Endodermal cell (in vitro differentiated cells): ENCODE results near the gene GRPEL2. TPM values are rescaled to one million over a fixed set of nuclear protein-coding genes. Genes with fewer than 3 reads are reported as not detected.

Source experiments
- DNase-seq: peaks from one replicate; pipeline ENCODE4 v3.0.0-alpha.2; 2017
- H3K27ac ChIP-seq: 2 replicates; pipeline ENCODE4 v1.5.1; 2013; ENCODE audit warnings: mild to moderate bottlenecking, low read depth, low read length, moderate library complexity
- H3K27me3 ChIP-seq: 2 replicates; pipeline ENCODE4 v1.6.1; 2013; ENCODE audit warnings: mild to moderate bottlenecking, low read length, moderate library complexity; ENCODE audit not compliant: insufficient read depth, control insufficient read depth, poor library complexity, severe bottlenecking
- H3K36me3 ChIP-seq: 2 replicates; pipeline ENCODE4 v1.7.0; 2013; ENCODE audit warnings: mild to moderate bottlenecking, low read length, moderate library complexity; ENCODE audit not compliant: control insufficient read depth, insufficient read depth
- H3K4me1 ChIP-seq: one replicate; pipeline ENCODE4 v1.7.0; 2013; ENCODE audit warnings: low read length; ENCODE audit not compliant: control insufficient read depth, insufficient read depth
- H3K4me3 ChIP-seq: 2 replicates; pipeline ENCODE4 v1.5.1; 2013; ENCODE audit warnings: mild to moderate bottlenecking, low read length, moderate library complexity
- H3K9ac ChIP-seq: 2 replicates; pipeline ENCODE4 v1.6.1; 2013; ENCODE audit warnings: mild to moderate bottlenecking, low read length, moderate library complexity; ENCODE audit not compliant: poor library complexity, severe bottlenecking; ENCODE audit errors: extremely low read depth
- H3K9me3 ChIP-seq: 2 replicates; pipeline ENCODE4 v1.6.1; 2013; ENCODE audit warnings: mild to moderate bottlenecking, low read length, moderate library complexity; ENCODE audit not compliant: control insufficient read depth
- H3K27ac Mint-ChIP-seq: 2 replicates; pipeline ENCODE4 v1.8.0; 2020; ENCODE audit warnings: mixed read lengths
- H3K27me3 Mint-ChIP-seq: 2 replicates; pipeline ENCODE4 v1.8.0; 2021; ENCODE audit warnings: mild to moderate bottlenecking, mixed read lengths; ENCODE audit not compliant: insufficient read depth
- H3K36me3 Mint-ChIP-seq: 2 replicates; pipeline ENCODE4 v1.8.0; 2020; ENCODE audit warnings: low read depth, mixed read lengths
- H3K4me1 Mint-ChIP-seq: 2 replicates; pipeline ENCODE4 v1.8.0; 2020; ENCODE audit warnings: mixed read lengths
- H3K4me3 Mint-ChIP-seq: 2 replicates; pipeline ENCODE4 v1.8.0; 2020; ENCODE audit warnings: mild to moderate bottlenecking, moderate library complexity, mixed read lengths
- H3K9me3 Mint-ChIP-seq: 2 replicates; pipeline ENCODE4 v1.8.0; 2020; ENCODE audit warnings: mild to moderate bottlenecking, mixed read lengths
- CTCF ChIP-seq: fragments of 200-600 bp; sonication (generic); conservative IDR thresholded peaks from 2 replicates; pipeline ENCODE4 v1.5.0; 2021; ENCODE audit warnings: antibody characterized with exemption, mild to moderate bottlenecking
- WGBS, 2 experiments: methylation state at CpG; one replicate each; pipeline versions ENCODE4 v1.1.5 to v1.1.7; 2013; ENCODE audit warnings: missing lambda C conversion rate in 2 of 2, mixed read lengths in 1 of 2; ENCODE audit not compliant: insufficient coverage in 1 of 2, insufficient read length in 1 of 2; 5-methylcytosine and 5-hydroxymethylcytosine counted together
- total RNA-seq, 2 donors: library from RNA; stranded (reverse); fragmentation: NEBNext Ultra II Directional in 1 of 2; extraction: Animal tissue kit (Norgen Biotek cat#: 25700) in 1 of 2; gene quantifications; 2 replicates in 1 of 2; 3 replicates in 1 of 2; pipeline ENCODE4 v1.2.1, GENCODE V29; 2021

The GRPEL2 gene
- total RNA-seq, 2 donors from 2014 or later, result 26.2 to 31.6 TPM

- Histone ChIP-seq H3K9ac (no peak overlapping the region), H3K4me1 (no peaks in the 10 kb centered on the region), H3K27ac (no peak overlapping the region), H3K4me3 (no peak overlapping the region), H3K36me3 (no peaks in the 10 kb centered on the region), H3K9me3 (no peaks in the 10 kb centered on the region), H3K27me3 (no peaks in the 10 kb centered on the region)
- no peak for DNase-seq
- TF ChIP-seq CTCF, result no peak
- no peaks in the 10 kb centered on the region for H3K4me1 Mint-ChIP-seq
- WGBS, 2 experiments, result 93 to 98% methylated on average over 5 to 13 of the region's 13 CpGs
- peaks cover 4% of the 10 kb centered on the region for H3K27me3 Mint-ChIP-seq
- H3K27ac Mint-ChIP-seq, result no peak overlapping the region
- no peaks in the 10 kb centered on the region for H3K36me3 Mint-ChIP-seq
- no peaks in the 10 kb centered on the region for H3K9me3 Mint-ChIP-seq
- no peak overlapping the region for H3K4me3 Mint-ChIP-seq
Observed at GRCh38 chr5:149301049-149301743, 44.1 kb upstream of the GRPEL2 start.

DNA sequence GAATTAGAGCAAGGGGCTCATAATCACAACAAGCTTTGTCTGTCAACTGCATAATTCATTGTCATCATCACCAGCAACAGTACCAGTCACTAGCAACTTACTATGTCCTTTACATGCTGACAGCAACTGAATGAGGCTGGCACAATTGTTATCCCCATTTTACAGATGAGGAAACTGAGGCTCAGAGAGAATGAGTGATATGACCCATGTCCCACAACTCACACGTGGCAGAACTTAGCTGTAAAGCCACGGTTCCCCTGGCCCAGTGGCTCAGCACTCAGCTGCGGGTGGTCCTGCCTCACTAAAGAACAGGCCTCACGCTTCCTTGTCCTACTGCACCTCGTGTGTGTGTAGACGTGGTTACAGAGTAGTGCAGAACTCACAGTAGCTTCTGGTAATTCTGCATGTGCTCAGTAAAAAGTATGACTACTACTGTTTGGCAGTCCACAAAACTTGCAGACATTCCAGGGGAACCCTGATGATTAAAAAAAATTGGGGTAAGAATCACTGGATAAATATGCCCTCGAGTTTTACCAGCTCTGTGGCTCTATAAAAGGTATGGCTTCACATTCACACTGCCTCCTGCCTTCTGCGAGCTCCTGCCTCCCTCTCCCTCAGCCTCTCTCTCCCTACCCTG is 43.4 kb upstream of the GRPEL2 start:
- no peak overlapping the region for H3K9ac ChIP-seq
- Mint-ChIP-seq H3K4me1 (no peaks in the 10 kb centered on the region), H3K27me3 (peaks cover 4% of the 10 kb centered on the region), H3K4me3 (no peak overlapping the region), H3K36me3 (no peaks in the 10 kb centered on the region), H3K27ac (no peak overlapping the region), H3K9me3 (no peaks in the 10 kb centered on the region)
- H3K36me3 ChIP-seq, result no peaks in the 10 kb centered on the region
- no peaks in the 10 kb centered on the region for H3K9me3 ChIP-seq
- no peak for DNase-seq
- no peaks in the 10 kb centered on the region for H3K4me1 ChIP-seq
- WGBS, 2 experiments, result 88 to 91% methylated on average over 8 of the region's 8 CpGs
- H3K27me3 ChIP-seq, result no peaks in the 10 kb centered on the region
- no peak overlapping the region for H3K4me3 ChIP-seq
- H3K27ac ChIP-seq, result no peak overlapping the region
- no peak for TF ChIP-seq CTCF

- Mint-ChIP-seq H3K36me3 (no peaks in the 10 kb centered on the region), H3K27me3 (peaks cover 4% of the 10 kb centered on the region), H3K9me3 (no peaks in the 10 kb centered on the region), H3K4me3 (no peak overlapping the region), H3K27ac (no peak overlapping the region), H3K4me1 (no peaks in the 10 kb centered on the region)
- Histone ChIP-seq H3K27me3 (no peaks in the 10 kb centered on the region), H3K9ac (no peak overlapping the region), H3K9me3 (no peaks in the 10 kb centered on the region), H3K27ac (no peak overlapping the region), H3K4me3 (no peak overlapping the region), H3K36me3 (no peaks in the 10 kb centered on the region), H3K4me1 (no peaks in the 10 kb centered on the region)
- no peak for DNase-seq
- WGBS, 2 experiments, result 80 to 88% methylated on average over 1 to 4 of the region's 5 CpGs
- no peak for TF ChIP-seq CTCF
Observed at GRCh38 chr5:149302641-149303040, 42.7 kb upstream of the GRPEL2 start.
